Measurements from ENCODE around the gene OR6V1. TPM values are rescaled to one million over a fixed set of nuclear protein-coding genes. Genes with fewer than 3 reads are reported as not detected.

Gene OR6V1
- total RNA-seq, 1 donor: not detected

- H3K4me3 ChIP-seq (ENCODE audit: low read depth, low read length): no peak overlapping the region
- TF ChIP-seq CTCF (IDR thresholded peaks at IDR 0.05; ENCODE audit: insufficient read depth, low read depth, low read length): no peak
- no peak for DNase-seq (ENCODE audit: low read depth)
Observed at GRCh38 chr7:143042159-143042789, 9.9 kb upstream of the OR6V1 start.

DNA sequence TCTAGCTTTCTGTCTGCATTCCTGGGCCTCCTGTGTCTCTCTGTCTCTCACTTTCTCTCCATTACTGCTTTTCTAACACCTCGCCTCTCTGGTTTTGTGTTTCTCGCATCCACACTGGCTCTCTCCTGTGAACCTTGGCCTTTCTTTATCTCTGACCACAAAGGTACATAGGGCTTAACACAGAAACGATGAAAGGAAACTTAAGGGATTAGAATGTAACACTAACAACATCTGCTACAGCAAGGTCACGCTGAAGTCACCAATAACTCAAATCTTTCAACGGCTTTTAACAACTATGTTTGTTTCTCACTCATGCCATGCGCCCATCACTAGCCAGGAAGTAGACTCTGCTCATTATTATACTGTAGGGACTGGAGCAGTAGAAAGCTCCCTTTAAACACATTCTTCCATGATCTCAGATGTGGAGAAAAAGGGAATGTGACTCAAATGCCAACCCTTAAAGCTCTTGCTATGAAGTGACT, 9.3 kb upstream of the OR6V1 start:
- no peak for DNase-seq (ENCODE audit: low read depth)
- no peak for TF ChIP-seq CTCF (IDR thresholded peaks at IDR 0.05; ENCODE audit: insufficient read depth, low read depth, low read length)
- no peak overlapping the region for H3K4me3 ChIP-seq (ENCODE audit: low read depth, low read length)

DNA sequence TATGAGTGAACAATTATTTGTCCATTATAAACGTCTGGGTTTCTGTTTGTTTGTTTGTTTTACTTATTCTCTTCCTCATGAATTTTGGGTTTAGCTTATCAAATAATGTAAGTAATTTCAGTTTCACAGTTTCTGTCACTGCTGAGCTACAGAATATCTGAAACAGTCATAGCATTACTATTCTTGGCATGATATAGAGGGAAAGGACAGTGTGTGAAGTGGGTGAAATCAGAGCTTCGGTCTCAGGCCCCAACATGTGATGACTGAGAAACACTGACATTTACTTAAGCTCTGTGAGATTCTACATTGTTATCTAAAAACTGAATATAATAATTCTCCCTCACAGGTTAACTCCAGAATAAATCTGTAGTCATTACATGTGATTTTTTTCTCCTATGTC, 8.8 kb upstream of the OR6V1 start:
- no peak for TF ChIP-seq CTCF (IDR thresholded peaks at IDR 0.05; ENCODE audit: insufficient read depth, low read depth, low read length)
- H3K4me3 ChIP-seq (ENCODE audit: low read depth, low read length): no peak overlapping the region
- no peak for DNase-seq (ENCODE audit: low read depth)

- no peak for TF ChIP-seq CTCF (IDR thresholded peaks at IDR 0.05; ENCODE audit: insufficient read depth, low read depth, low read length)
- DNase-seq (ENCODE audit: low read depth): no peak
Observed at GRCh38 chr7:143046426-143046851, 5.7 kb upstream of the OR6V1 start.

GRCh38 chr7:143047326-143047725, 4.8 kb upstream of the OR6V1 start:
- TF ChIP-seq CTCF (IDR thresholded peaks at IDR 0.05; ENCODE audit: insufficient read depth, low read depth, low read length): no peak
- DNase-seq (ENCODE audit: low read depth): no peak
- H3K4me3 ChIP-seq (ENCODE audit: low read depth, low read length): no peak overlapping the region

More at GRCh38 chr7:143046426-143046851, 5.7 kb upstream of the OR6V1 start:
- no peak overlapping the region for H3K4me3 ChIP-seq (ENCODE audit: low read depth, low read length)

DNA sequence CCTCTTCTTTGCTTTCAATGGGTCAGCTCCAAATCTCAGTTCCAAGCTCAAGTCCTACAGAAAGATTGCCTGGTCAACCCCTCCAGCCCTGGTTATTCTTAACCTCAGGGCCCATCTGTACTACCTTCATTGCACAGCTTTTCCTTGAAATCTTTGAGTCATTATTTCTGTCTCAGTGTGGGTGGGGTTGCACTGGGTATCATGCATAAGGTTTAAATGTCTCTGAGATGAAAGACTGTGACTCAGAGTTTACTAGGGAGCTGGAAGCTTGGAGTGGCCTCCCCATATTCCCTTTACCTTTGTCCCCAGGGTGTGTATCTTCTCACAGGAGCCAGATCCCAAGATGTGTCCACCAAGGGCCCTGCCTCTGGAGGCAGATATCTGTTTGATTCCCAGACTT, 3.3 kb upstream of the OR6V1 start:
- no peak overlapping the region for H3K4me3 ChIP-seq (ENCODE audit: low read depth, low read length)
- TF ChIP-seq CTCF (IDR thresholded peaks at IDR 0.05; ENCODE audit: insufficient read depth, low read depth, low read length): no peak
- DNase-seq (ENCODE audit: low read depth): no peak

DNA sequence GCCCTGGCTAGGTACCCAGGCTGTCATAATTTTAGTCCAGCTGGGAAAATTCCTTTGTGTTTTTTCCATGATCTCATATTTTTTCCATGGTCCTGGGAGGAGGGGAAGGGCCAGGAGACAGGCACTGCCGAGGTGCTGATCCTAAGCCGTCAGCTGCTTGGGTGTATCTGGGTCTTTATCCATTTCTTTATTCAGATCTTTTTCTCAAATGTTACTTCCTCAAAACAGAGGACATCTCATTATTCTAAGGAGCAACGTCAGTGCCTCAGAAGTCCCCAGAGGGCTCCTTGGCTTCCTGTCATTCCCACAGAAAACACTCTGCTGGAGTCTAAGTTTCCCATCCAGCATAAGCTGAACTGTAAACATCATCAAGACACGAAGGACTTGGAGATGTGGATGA, 2.8 kb upstream of the OR6V1 start:
- no peak for TF ChIP-seq CTCF (IDR thresholded peaks at IDR 0.05; ENCODE audit: insufficient read depth, low read depth, low read length)
- H3K4me3 ChIP-seq (ENCODE audit: low read depth, low read length): no peak overlapping the region
- no peak for DNase-seq (ENCODE audit: low read depth)

Measured in fibroblast of villous mesenchyme (primary cell).